HG03175 (cell line): Measurements from ENCODE around the gene XRCC5.

Experiments used
- ATAC-seq: cut with Tn5 transposase; IDR thresholded peaks from one replicate; pipeline ENCODE4 v1.9.1; 2021; ENCODE audit warnings: mild to moderate bottlenecking, moderate library complexity; ENCODE audit not compliant: unreplicated experiment

XRCC5 gene

GRCh38 chr2:216147172-216148131 lies 38.3 kb downstream of the XRCC5 start:
- no peak for ATAC-seq

- no peak for ATAC-seq
These were observed 39.8 kb downstream of the XRCC5 start for GRCh38 chr2:216148983-216149382.

- ATAC-seq: no peak
These were observed 40.6 kb downstream of the XRCC5 start for GRCh38 chr2:216149741-216150140.

GRCh38 chr2:216151313-216152025 lies 42.3 kb downstream of the XRCC5 start:
- no peak for ATAC-seq

DNA sequence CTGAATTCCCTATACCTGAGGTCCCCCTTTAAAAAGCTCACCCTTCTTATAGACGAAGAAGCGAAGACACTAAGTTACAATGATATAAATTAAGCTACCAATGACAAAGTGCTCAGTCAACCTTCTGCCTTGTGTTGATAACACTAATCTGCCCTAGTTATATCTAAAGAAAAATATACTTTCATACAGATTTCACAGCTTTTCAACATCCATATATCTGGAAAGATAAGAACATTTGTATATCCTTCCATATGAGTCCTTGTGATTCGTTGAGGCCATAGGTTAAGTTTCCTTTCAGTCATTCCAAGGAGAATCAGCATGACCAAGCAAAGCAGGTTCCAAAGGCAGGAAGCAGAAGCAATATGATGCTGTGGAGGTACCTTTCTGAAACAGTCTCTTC lies 46.8 kb downstream of the XRCC5 start:
- ATAC-seq: no peak

- no peak for ATAC-seq
These were observed 47.7 kb downstream of the XRCC5 start for GRCh38 chr2:216156822-216157221.

GRCh38 chr2:216159144-216159543 lies 50.0 kb downstream of the XRCC5 start:
- ATAC-seq: no peak

DNA sequence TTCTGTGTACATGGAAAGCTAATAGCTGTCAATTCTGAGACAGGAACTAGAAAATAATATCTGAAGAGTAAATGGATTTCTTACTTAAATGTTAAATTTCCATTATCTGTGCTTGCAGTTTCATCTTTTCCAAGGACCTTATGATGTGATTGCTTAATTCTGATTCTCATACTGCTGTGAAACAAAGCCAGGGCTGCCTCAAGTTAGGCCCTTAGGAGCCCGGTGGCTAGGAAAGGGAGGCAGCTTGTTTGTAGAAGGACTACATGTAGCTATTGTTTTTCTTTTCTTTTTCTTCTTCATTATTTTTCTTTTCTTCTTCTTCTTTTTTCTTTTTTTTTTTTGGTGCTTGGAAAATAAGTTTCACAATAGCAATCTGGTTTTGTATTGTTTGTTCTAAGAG lies 50.5 kb downstream of the XRCC5 start:
- no peak for ATAC-seq

- no peak for ATAC-seq
These were observed 51.6 kb downstream of the XRCC5 start for GRCh38 chr2:216160786-216161185.

DNA sequence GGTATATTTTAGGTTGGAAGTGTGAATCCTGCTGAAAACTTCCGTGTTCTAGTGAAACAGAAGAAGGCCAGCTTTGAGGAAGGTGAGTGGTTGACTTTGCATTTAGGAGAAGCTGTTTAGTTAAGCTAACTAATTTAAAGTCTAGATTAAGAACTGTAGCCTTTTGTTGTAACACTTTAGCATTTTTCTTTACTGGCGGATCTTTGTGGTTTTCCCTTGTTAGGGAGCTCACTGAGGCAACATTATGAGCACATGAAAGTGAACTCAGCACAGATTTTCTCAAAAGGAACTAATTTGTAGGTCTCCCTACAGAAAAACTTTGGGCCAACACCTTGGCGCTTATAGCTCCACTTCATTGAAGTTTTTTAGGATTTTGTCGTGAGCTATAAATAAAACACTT lies 52.8 kb downstream of the XRCC5 start:
- no peak for ATAC-seq

- ATAC-seq: no peak
These were observed 54.4 kb downstream of the XRCC5 start for GRCh38 chr2:216163518-216163917.

DNA sequence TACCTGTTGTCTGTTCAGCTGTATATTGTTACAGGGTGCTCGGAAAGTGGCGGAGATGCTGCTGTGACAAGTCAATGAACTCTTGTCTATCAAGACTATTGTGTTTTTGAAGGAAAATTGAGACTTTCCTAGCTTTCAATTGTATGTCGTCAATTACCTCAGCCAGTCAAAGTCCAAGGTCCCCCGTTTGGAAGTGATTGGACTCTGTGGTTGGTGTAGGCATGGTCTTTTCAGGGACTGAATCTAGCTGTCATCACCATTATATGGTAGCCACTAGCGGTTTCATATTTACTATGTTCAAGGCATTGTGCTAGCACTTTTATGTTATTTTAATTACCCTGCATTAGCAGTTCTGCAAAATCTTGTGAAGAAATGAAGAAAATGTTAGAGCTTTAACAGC lies 54.9 kb downstream of the XRCC5 start:
- no peak for ATAC-seq

DNA sequence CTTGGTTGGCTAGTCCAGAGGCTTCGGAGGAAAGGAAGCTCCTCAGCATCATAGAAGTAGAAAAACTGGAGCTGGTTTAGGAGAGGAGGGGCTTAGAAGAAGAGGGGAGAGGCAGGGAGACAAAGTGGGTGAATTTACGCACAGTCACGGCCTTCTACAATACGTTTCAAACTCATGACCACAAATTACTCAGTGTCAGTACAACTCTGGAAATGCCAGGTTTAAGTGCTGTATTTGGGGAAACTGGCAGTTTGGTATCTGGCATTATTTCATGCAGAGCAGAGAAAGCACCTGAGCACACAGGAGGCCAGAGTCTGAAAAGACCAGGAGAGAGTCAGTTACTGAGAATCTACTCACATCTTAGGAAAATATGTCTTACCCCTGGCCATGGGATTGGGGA lies 55.4 kb downstream of the XRCC5 start:
- no peak for ATAC-seq

DNA sequence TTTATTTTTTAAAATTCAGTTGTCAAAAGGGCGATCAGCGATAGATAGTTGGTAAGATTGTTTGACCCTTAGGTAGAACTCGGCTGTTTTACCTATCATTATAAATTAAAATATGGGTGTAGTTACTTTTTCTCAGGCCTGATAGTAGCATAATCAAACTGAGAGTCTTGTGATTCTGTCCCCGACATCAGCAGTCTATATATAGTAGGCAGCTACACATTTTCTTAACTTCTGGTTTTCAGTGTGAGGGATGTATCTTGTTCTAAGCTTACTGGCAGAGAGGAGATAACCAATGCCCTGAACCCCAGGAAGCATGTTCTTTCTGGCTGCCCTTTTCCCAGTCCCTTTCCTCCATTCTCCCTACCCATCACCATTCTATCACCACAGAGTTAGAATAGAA lies 56.6 kb downstream of the XRCC5 start:
- no peak for ATAC-seq

DNA sequence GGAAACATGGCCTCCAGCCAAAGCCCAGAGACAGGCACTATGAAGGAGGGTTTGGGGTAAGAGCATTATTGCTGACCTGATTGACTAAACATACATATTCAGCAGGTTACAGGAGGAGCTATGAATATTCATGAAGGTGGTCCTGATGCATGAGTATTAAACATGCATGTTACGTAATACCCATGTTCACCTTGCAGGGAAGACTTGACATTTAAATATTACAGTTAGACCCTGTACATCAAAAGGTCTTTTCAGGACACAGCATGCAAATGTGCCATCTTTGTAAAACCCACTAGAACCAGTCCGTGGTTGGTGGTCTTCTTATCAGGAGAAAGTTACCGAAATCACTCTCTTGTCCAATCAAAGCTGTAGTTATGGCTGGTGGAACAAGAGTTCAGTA lies 59.9 kb downstream of the XRCC5 start:
- no peak for ATAC-seq

DNA sequence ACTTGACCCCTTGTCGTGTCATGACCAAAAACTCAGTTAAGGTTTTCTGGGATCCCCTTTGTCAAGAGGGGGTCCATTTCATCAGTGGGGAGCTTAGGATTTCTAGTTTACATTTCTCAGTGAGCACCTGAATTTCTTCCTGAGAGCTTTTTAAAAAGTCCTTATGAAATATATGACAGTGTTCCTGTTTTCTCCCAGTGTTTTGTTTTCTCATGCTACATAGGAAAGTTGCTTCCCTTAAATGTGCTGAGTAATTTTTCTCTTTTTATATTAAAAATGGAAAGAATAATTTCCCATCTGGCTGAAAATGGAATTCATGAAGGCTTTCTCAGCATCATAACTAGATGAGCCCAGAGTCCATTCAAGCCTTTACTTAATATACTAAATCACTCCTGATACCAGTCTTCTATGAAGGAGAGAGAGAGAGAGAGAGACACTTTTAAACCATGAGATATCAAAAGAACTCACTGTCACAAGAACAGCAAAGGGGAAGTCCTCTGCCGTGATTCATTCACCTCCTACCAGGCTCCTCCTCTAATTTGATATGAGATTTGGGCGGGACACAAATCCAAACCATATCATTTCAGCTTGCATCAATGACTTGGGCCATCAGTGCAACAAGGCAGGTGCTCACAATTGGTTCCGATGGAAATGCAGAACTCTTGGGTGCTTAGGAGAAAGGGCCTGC lies 61.1 kb downstream of the XRCC5 start:
- ATAC-seq: no peak

- ATAC-seq: no peak
These were observed 61.9 kb downstream of the XRCC5 start for GRCh38 chr2:216171011-216171410.

DNA sequence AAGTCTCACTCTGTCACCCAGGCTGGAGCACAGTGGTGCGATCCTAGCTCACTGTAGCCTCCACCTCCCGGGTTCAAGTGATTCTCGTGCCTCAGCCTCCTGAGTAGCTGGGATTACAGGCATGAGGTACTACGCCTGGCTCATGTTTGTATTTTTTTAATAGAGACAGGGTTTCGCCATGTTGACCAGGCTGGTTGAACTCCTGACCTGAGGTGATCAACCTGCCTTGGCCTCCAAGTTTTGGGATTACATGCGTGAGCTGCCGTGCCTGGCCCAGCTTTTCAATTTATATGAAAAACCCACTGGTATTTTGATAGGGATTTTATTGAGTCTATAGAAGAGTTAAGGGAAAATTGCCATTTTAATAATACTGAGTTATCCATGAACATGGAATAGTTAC lies 63.3 kb downstream of the XRCC5 start:
- ATAC-seq: no peak

DNA sequence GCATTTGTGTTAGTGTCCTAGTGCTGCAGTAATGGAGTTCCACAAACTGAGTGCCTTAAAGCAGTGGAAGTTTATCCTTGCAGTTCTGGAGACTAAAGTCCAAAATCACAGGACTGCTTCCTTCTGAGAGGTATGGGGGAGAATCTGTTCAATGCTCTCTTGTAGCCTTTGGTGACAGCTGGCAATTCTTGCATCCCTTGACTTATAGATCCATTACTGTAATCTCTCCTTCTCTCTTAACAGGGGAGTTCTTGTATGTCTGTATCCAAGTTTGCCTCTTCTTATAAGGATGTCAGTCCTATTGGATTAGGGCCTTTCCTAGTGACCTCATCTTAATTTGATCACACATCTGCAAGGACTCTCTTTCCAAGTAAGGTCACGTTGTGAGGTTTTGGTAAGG lies 69.9 kb downstream of the XRCC5 start:
- ATAC-seq: no peak

DNA sequence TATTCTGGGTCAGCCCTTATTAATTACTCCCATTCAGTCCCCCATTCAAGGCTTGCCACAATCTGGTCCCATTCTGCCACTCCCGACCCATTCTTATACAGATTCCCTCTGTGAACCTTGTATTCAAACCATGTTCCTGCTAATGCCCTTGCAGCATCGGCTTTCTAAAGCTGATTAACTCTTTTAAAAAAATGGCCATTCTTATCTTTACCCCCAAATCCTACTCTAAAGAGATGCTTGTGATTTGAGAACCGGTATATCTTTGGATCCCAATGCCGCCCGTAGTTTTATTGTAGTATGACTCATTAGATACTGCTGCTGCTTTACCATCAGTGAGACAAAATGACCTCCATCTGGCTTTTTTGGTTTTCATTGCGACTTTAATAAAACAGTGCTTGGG lies 72.2 kb downstream of the XRCC5 start:
- no peak for ATAC-seq

- no peak for ATAC-seq
These were observed 72.9 kb downstream of the XRCC5 start for GRCh38 chr2:216181953-216182461.
